ENCODE measurements around the gene RBFOX2.

GRCh38 chr22:35910003-35910769, 118.4 kb downstream of the RBFOX2 start:
- no peak for TF ChIP-seq CTCF (IDR thresholded peaks at IDR 0.05)
- no peak for TF ChIP-seq ZFX (IDR thresholded peaks at IDR 0.05; ENCODE audit: borderline replicate concordance)
